Upper lobe of left lung (tissue), 6 donors: Measurements from ENCODE around the gene CDC42BPA. TPM values are rescaled to one million over a fixed set of nuclear protein-coding genes. Genes with fewer than 3 reads are reported as not detected.
"Not testable (repeated sequence)": the region's sequence is repeated elsewhere in the genome, so short reads cannot be mapped to it uniquely, and the experiment has no call there.

Experiments
- ATAC-seq, 2 donors: fragments of 200-7000 bp; cut with Tn5 transposase; one replicate each; pipeline ENCODE4 v1.9.1; 2022; ENCODE audit warnings: mild to moderate bottlenecking in 2 of 2, moderate library complexity in 2 of 2; ENCODE audit not compliant: low FRiP score in 2 of 2
- DNase-seq, 2 donors: peaks; one replicate each; pipeline ENCODE4 v3.0.0-alpha.2; 2019 to 2020
- H3K27ac ChIP-seq, 4 donors: fragments of 200-600 bp; sonication (generic); one replicate each; pipeline ENCODE4 v1.5.1; 2016 to 2019
- H3K27me3 ChIP-seq, 4 donors: fragments of 200-600 bp; sonication (generic); one replicate each; pipeline ENCODE4 v1.5.1; 2017 to 2019
- H3K36me3 ChIP-seq, 4 donors: fragments of 200-600 bp; sonication (generic); one replicate each; pipeline ENCODE4 v1.5.1; 2016 to 2019
- H3K4me1 ChIP-seq, 4 donors: fragments of 200-600 bp; sonication (generic); one replicate each; pipeline ENCODE4 v1.5.1; 2018 to 2019
- H3K4me3 ChIP-seq, 4 donors: fragments of 200-600 bp; sonication (generic); one replicate each; pipeline ENCODE4 v1.5.1; 2017 to 2019; ENCODE audit warnings: mild to moderate bottlenecking in 2 of 4, moderate library complexity in 1 of 4
- H3K9me3 ChIP-seq, 4 donors: fragments of 200-600 bp; sonication (generic); one replicate each; pipeline ENCODE4 v1.5.1; 2018 to 2019
- EP300 ChIP-seq, 4 donors: sonication (generic); formaldehyde crosslinking; IDR thresholded peaks; one replicate each; pipeline ENCODE4 v1.5.1; 2017; ENCODE audit warnings: antibody characterized with exemption in 4 of 4, control low read depth in 2 of 4
- POLR2A ChIP-seq, 4 donors: fragments of 450-650 bp; IDR thresholded peaks; one replicate each; pipeline ENCODE4 v1.5.1; 2016 to 2017; ENCODE audit warnings: antibody characterized with exemption in 4 of 4, mild to moderate bottlenecking in 2 of 4
- POLR2AphosphoS5 ChIP-seq, 2 donors: sonication (generic); formaldehyde crosslinking; IDR thresholded peaks; one replicate each; pipeline ENCODE4 v1.5.1; 2017; ENCODE audit warnings: antibody characterized with exemption in 2 of 2
- WGBS, 2 donors: methylation state at CpG; one replicate each; pipeline ENCODE4 v1.1.5; 2017 to 2018; 5-methylcytosine and 5-hydroxymethylcytosine counted together
- total RNA-seq, 6 donors: library from RNA; depleted of rRNA in 4 of 6; stranded (reverse); fragments of >200 nt in 4 of 6; gene quantifications; one replicate each; pipeline versions ENCODE4 v1.1.0 to v1.2.1, GENCODE V29; 2016 to 2021
- TF ChIP-seq, protein P1 (sequence below), 6 experiments: fragments of 450-650 bp in 4 of 6; fragments of 200-600 bp in 2 of 6; sonication (generic) in 2 of 6; IDR thresholded peaks; one replicate each; pipeline ENCODE4 v1.5.1; 2016 to 2019; ENCODE audit warnings: antibody characterized with exemption in 6 of 6
- donor health status: DM: no; HTN: no; CAD: no; lungs with moderate emphysema.
- donor health status: DM: no; HTN: yes; CAD: no; lungs with severe emphysema.

The CDC42BPA gene
- total RNA-seq, 6 donors from 2014 or later, result 27.8 to 76.1 (median 33.1) TPM

DNA sequence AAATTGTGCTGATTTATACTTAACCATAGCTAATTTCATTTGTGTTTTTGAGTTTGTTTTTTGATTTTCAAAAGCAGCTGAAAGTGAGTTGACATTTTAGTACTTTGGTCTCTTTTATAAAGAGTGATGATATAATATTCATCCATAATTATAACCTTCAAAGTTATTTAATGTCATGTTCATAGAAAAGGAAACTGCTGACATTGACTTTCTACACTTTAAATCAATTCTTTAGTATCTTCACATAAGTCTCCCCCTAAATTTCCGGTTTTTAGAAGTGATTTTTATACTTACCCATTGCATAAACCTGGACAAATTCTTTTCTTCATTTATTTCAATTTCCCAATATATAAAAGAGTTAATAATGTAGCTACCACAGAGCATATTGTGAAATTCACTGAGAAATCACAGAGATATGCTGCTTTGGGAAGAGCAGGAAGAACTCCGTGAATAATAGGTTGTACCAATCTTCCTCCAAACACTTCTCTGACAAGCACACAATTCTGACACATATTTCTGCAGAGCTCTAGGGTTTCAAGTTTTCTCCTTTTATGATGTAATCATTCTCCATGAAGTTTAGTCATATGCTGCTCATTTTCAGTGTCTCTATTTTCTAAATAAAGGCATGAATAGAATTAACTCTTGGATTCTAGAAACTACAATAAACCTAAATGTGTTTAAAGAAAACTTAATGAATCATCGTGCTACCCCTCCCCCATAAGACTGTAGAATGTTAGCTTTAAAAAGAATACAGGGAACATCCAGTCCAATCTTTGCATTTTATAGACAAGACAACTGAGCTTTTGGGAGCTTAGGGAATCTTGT lies 25.6 kb upstream of the CDC42BPA start:
- ATAC-seq (peak in 1 of 2 donors; percentile 83), DNase-seq (no peak)
- Histone ChIP-seq H3K36me3 (no peaks in the 10 kb centered on the region), H3K4me3 (no peak overlapping the region), H3K27ac (no peak overlapping the region), H3K27me3 (no peaks in the 10 kb centered on the region), H3K4me1 (no peaks in the 10 kb centered on the region), H3K9me3 (no peaks in the 10 kb centered on the region)
- TF ChIP-seq EP300 (IDR thresholded peaks at IDR 0.05) (no peak), POLR2AphosphoS5 (IDR thresholded peaks at IDR 0.05) (no peak), POLR2A (IDR thresholded peaks at IDR 0.05) (no peak)
- TF ChIP-seq, protein P1, sequence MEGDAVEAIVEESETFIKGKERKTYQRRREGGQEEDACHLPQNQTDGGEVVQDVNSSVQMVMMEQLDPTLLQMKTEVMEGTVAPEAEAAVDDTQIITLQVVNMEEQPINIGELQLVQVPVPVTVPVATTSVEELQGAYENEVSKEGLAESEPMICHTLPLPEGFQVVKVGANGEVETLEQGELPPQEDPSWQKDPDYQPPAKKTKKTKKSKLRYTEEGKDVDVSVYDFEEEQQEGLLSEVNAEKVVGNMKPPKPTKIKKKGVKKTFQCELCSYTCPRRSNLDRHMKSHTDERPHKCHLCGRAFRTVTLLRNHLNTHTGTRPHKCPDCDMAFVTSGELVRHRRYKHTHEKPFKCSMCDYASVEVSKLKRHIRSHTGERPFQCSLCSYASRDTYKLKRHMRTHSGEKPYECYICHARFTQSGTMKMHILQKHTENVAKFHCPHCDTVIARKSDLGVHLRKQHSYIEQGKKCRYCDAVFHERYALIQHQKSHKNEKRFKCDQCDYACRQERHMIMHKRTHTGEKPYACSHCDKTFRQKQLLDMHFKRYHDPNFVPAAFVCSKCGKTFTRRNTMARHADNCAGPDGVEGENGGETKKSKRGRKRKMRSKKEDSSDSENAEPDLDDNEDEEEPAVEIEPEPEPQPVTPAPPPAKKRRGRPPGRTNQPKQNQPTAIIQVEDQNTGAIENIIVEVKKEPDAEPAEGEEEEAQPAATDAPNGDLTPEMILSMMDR (IDR thresholded peaks at IDR 0.05), result no peak
- 38 to 40% methylated on average over 3 of the region's 3 CpGs for WGBS, 2 donors

DNA sequence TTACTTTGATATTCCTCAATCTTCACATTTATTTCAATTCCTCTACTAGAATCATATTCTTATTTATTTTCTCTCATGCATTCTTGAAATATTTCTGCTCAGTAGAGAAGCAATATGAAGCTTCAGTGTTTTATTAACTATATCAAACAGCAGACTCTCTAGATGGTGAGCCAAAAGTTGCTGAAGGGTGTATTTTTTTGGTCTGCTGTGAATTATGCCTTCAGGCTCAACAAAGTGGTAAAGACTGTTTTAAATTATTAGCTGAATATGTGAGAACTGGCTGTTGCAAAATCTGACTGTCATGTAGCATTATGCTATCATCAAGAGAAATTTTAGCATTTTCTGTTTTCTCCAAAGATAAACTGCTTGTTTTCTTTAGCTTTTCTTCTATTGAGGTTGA lies 24.9 kb upstream of the CDC42BPA start:
- no peak for ATAC-seq
- H3K9me3 ChIP-seq, result no peaks in the 10 kb centered on the region
- no peaks in the 10 kb centered on the region for H3K36me3 ChIP-seq
- no peak for DNase-seq
- no peak overlapping the region for H3K4me3 ChIP-seq
- H3K27ac ChIP-seq, result no peak overlapping the region
- no peaks in the 10 kb centered on the region for H3K4me1 ChIP-seq
- no peaks in the 10 kb centered on the region for H3K27me3 ChIP-seq
- TF ChIP-seq, protein P1 (IDR thresholded peaks at IDR 0.05), result no peak
- TF ChIP-seq EP300 (IDR thresholded peaks at IDR 0.05), result no peak
- TF ChIP-seq POLR2A (IDR thresholded peaks at IDR 0.05), result no peak
- no peak for TF ChIP-seq POLR2AphosphoS5 (IDR thresholded peaks at IDR 0.05)

DNA sequence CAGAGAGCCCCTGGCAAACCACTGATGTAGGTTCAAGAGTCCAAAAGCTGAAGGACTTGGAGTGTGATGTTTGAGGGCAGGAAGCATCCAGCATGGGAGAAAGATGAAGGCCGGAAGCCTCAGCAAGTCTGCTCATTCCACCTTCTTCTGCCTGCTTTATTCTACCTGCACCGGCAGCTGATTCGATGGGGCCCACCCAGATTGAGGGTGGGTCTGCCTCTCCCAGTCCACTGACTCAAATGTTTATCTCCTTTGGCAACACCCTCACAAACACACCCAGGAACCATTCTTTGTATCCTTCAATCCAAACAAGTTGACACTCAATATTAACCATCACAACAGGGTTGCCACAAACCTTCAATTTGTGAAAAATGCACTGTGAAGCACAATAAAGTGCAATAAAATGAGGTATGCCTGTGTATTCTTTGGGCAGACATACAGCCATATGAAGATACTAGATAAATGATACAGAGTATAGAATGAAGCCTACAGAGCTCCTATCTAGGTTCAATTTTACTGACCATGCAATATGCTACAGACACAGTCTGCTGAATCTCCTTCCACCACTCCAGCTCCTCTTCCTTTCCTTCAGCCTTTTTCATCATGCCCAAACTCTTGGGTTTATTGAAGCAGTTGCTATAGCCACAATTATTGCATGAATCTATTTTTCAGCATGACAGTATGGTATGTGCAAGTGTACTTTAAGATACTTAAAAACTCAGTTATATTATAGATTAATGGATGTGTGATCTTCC lies 24.0 kb upstream of the CDC42BPA start:
- no peak overlapping the region for H3K4me3 ChIP-seq
- DNase-seq, result no peak
- no peaks in the 10 kb centered on the region for H3K9me3 ChIP-seq
- no peaks in the 10 kb centered on the region for H3K36me3 ChIP-seq
- TF ChIP-seq, protein P1 (IDR thresholded peaks at IDR 0.05), result no peak
- TF ChIP-seq EP300 (IDR thresholded peaks at IDR 0.05) (no peak), POLR2A (IDR thresholded peaks at IDR 0.05) (no peak), POLR2AphosphoS5 (IDR thresholded peaks at IDR 0.05) (no peak)
- H3K4me1 ChIP-seq, result no peaks in the 10 kb centered on the region
- no peak overlapping the region for H3K27ac ChIP-seq
- no peaks in the 10 kb centered on the region for H3K27me3 ChIP-seq
- no peak for ATAC-seq
- WGBS, 2 donors, result 95% methylated on average over 3 of the region's 3 CpGs

DNA sequence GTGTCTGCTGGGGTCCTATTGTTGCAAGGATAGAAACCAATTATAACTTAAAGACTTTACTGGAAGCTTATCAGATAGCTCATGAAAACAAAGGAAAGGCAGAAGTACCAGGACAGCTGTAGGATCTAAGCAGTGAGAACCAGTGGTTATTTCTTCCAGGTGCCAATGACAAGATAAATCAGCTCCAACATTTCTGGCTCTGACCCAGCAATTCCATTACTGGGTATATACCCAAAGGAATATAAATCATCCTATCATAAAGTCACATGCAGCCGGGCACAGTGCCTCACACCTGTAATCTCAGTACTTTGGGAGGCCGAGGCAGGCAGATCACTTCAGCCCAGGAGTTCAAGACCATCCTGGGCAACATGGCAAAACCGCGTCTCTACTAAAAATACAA lies 17.8 kb upstream of the CDC42BPA start:
- H3K27ac ChIP-seq, H3K36me3 ChIP-seq, H3K4me1 ChIP-seq, H3K27me3 ChIP-seq, H3K4me3 ChIP-seq, DNase-seq, ATAC-seq, H3K9me3 ChIP-seq: not testable (repeated sequence)
- 93 to 100% methylated on average over 4 of the region's 4 CpGs for WGBS, 2 donors

GRCh38 chr1:227335242-227336020 lies 17.1 kb upstream of the CDC42BPA start:
- Histone ChIP-seq H3K9me3 (peaks cover 0 to 9% (median 4%) of the 10 kb centered on the region in 4 donors), H3K27ac (no peak overlapping the region), H3K4me3 (no peak overlapping the region), H3K27me3 (no peaks in the 10 kb centered on the region), H3K36me3 (no peaks in the 10 kb centered on the region), H3K4me1 (no peaks in the 10 kb centered on the region)
- 81 to 82% methylated on average over 5 of the region's 5 CpGs for WGBS, 2 donors
- DNase-seq (no peak), ATAC-seq (no peak)
- TF ChIP-seq EP300 (IDR thresholded peaks at IDR 0.05) (no peak), POLR2AphosphoS5 (IDR thresholded peaks at IDR 0.05) (no peak), POLR2A (IDR thresholded peaks at IDR 0.05) (no peak)
- TF ChIP-seq, protein P1 (IDR thresholded peaks at IDR 0.05), result no peak
